Gastrocnemius medialis (tissue), 4 donors: ENCODE data around the gene LMNB1. TPM values are rescaled to one million over a fixed set of nuclear protein-coding genes. Genes with fewer than 3 reads are reported as not detected.
"Not testable (repeated sequence)": the region's sequence is repeated elsewhere in the genome, so short reads cannot be mapped to it uniquely, and the experiment has no call there.

Source experiments
- ATAC-seq, 2 donors: fragments of 150-250 bp; one replicate each; pipeline ENCODE4 v1.9.1; 2016
- DNase-seq, 2 donors: peaks; one replicate each; pipeline ENCODE4 v3.0.0-alpha.2; 2019
- H3K27ac ChIP-seq, 4 donors: fragments of 200-600 bp; sonication (generic); 1 replicate in 1 of 4; 2 replicates in 3 of 4; pipeline ENCODE4 v1.5.1; 2016 to 2018; ENCODE audit warnings: mild to moderate bottlenecking in 2 of 4, moderate library complexity in 1 of 4
- H3K27me3 ChIP-seq, 3 donors: fragments of 200-600 bp; sonication (generic) in 2 of 3; 1 replicate in 1 of 3; 2 replicates in 2 of 3; pipeline versions ENCODE4 v1.5.1 to v1.6.0; 2016 to 2019; ENCODE audit warnings: mild to moderate bottlenecking in 1 of 3, moderate library complexity in 1 of 3
- H3K36me3 ChIP-seq, 2 donors: fragments of 200-600 bp; sonication (generic) in 1 of 2; one replicate each; pipeline ENCODE4 v1.5.1; 2017 to 2018
- H3K4me1 ChIP-seq, 2 donors: fragments of 200-600 bp; sonication (generic) in 1 of 2; one replicate each; pipeline ENCODE4 v1.5.1; 2016 to 2017; ENCODE audit warnings: mild to moderate bottlenecking in 2 of 2
- H3K4me3 ChIP-seq, 4 donors: fragments of 200-600 bp; sonication (generic) in 3 of 4; 1 replicate in 1 of 4; 2 replicates in 3 of 4; pipeline ENCODE4 v1.5.1; 2016 to 2019; ENCODE audit warnings: mild to moderate bottlenecking in 2 of 4
- H3K9me3 ChIP-seq, 3 donors: fragments of 200-600 bp; sonication (generic) in 2 of 3; 1 replicate in 1 of 3; 2 replicates in 2 of 3; pipeline ENCODE4 v1.5.1; 2016 to 2019
- CTCF ChIP-seq, 5 experiments: fragments of 450-650 bp in 3 of 5; fragments of 200-600 bp in 2 of 5; sonication (generic) in 2 of 5; IDR thresholded peaks in 4 of 5; conservative IDR thresholded peaks in 1 of 5; 1 replicate in 4 of 5; 2 replicates in 1 of 5; pipeline ENCODE4 v1.5.1; 2016 to 2019; ENCODE audit warnings: antibody characterized with exemption in 5 of 5, mild to moderate bottlenecking in 3 of 5, moderate library complexity in 3 of 5
- POLR2A ChIP-seq, 2 donors: fragments of 450-650 bp; IDR thresholded peaks; one replicate each; pipeline ENCODE4 v1.6.1; 2017; ENCODE audit warnings: antibody characterized with exemption in 2 of 2, mild to moderate bottlenecking in 2 of 2, moderate library complexity in 2 of 2
- in situ Hi-C, 4 donors: fragments of 200-750 bp; cut with MboI; loops; one replicate each; pipeline versions ENCODE4 v1.15.0 to v1.8.0; 2017; ENCODE audit warnings: low sequenced_read_pairs in 4 of 4
- intact Hi-C: fragments of 100-400 bp; cut with DNase I; formaldehyde crosslinking; loops from one replicate; pipeline ENCODE4 v1.15.1; 2023; ENCODE audit warnings: low total_unique reads
- total RNA-seq, 4 donors: library from RNA; depleted of rRNA; stranded (reverse); fragments of >200 nt; gene quantifications; one replicate each; pipeline versions ENCODE4 v1.1.0 to v1.2.3, GENCODE V29; 2016

The LMNB1 gene
- total RNA-seq, 4 donors from 2014 or later = 0.51 to 4.1 (median 2.4) TPM; not detected in 1

DNA sequence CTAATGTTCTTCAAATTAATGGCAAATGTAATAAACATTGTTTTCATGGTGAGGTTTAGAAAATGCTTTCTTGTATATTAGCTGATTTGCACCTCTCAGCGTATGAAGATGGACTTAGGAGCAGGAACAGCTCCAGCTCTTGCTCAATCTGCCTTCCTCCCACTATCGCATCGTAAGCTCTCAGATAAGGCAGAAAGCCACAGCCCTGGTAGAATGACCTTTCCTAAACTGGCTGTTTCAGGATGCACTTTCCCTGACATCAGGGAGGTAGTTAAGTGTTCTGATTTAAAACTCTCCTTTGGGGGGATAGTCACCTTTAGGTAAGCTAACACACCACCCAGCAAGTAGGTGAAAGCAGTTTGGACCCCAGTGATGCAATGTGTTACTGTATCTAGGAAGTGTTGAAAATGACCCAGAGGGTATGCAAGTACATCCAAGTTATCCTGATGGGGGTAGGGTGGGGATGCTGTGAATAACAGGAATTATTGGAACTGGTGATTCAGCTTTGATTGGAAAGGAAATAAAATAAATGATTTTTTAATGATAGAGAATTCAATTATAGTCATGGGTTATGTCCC lies 72.3 kb downstream of the LMNB1 start:
- H3K4me3 ChIP-seq = no peak overlapping the region
- H3K9me3 ChIP-seq = no peaks in the 10 kb centered on the region
- ATAC-seq = no peak
- peaks cover 0 to 6% (median 0%) of the 10 kb centered on the region in 3 donors for H3K27me3 ChIP-seq
- H3K4me1 ChIP-seq = peaks cover 9 to 24% of the 10 kb centered on the region in 2 donors
- TF ChIP-seq POLR2A (IDR thresholded peaks at IDR 0.05) = no peak
- no peak for TF ChIP-seq CTCF (IDR thresholded peaks at IDR 0.05 in 4 of 5, conservative IDR thresholded peaks at IDR 0.05 in 1 of 5)
- H3K27ac ChIP-seq = no peak overlapping the region
- DNase-seq = no peak
- in situ Hi-C loops (loop anchor here in 1 of 4 donors (25.0 kb wide), 1 partner anchor 463 kb away; no protein-coding TSS in a partner anchor), intact Hi-C loops (no loop called here)
- H3K36me3 ChIP-seq = no peaks in the 10 kb centered on the region

DNA sequence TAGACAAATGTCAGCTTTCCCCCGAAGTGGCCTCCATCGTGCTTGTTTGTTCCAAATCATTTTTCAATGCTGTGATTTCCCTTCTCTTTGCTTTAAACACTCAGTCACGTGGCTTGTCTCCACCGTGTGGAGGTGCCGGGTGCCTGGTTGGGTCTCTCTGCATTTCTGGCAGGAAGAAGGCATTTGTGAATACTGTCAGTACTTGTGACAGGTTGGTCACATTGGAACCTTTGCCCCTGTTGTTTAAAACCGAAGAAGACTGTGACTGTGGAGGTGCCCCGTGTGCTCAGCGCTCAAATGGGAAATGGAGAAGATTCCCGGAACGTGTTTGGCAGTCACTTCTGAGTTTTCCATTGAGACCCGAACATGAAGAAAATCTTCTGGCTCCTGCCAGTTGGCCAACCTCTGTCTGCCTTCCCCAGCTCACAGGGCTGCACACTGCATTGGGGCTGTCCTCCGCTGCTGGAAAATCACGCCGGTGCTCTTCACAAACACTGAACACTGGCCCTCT lies 74.6 kb downstream of the LMNB1 start:
- intact Hi-C loops (no loop called here), in situ Hi-C loops (loop anchor here in 1 of 4 donors (25.0 kb wide), 1 partner anchor 186 kb away; the partner anchor contains the start of gene MARCHF3)
- peak overlapping the region in 3 of 4 donors; percentile 16 to 42 (median 18) for H3K4me3 ChIP-seq
- no peak for TF ChIP-seq POLR2A (IDR thresholded peaks at IDR 0.05)
- TF ChIP-seq CTCF (IDR thresholded peaks at IDR 0.05 in 4 of 5, conservative IDR thresholded peaks at IDR 0.05 in 1 of 5) = no peak
- no peaks in the 10 kb centered on the region for H3K36me3 ChIP-seq
- no peak for DNase-seq
- peak overlapping the region; percentile 27 to 66 (median 56) for H3K27ac ChIP-seq
- ATAC-seq = peak; percentile 19 to 20
- no peaks in the 10 kb centered on the region for H3K9me3 ChIP-seq
- peaks cover 9 to 17% of the 10 kb centered on the region in 2 donors for H3K4me1 ChIP-seq
- peaks cover 0 to 11% (median 0%) of the 10 kb centered on the region in 3 donors for H3K27me3 ChIP-seq

DNA sequence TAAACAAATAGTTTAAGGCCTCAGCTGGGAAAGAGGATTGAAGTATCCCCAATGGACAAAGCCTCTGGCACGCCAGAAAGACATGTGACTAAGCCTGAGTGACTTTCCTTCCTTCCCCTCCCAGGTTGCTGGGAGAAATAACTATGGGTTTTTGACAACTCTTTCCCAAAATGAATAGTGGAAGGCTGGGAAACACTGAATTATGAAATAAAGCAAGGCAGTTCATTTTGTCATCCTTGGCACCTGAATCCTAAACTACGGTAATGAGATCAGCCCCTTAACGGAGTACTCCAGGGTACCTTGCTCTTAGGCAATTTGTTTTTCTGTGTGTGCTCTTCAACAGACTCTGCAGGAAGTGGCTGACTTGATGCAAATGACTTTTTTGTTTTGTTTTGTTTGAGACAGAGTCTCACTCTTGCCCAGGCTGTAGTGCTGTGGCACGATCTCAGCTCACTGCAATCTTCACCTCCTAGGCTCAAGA lies 75.2 kb downstream of the LMNB1 start:
- ATAC-seq (peak; percentile 67 to 80), DNase-seq (no peak)
- no peaks in the 10 kb centered on the region for H3K9me3 ChIP-seq
- peak overlapping the region in 3 of 4 donors; percentile 16 to 42 (median 18) for H3K4me3 ChIP-seq
- intact Hi-C loops = no loop called here
- no peaks in the 10 kb centered on the region for H3K36me3 ChIP-seq
- H3K27me3 ChIP-seq = peaks cover 0 to 11% (median 0%) of the 10 kb centered on the region in 3 donors
- in situ Hi-C loops = loop anchor here in 1 of 4 donors (25.0 kb wide), 1 partner anchor 185 kb away; the partner anchor contains the start of gene MARCHF3
- peaks cover 9 to 16% of the 10 kb centered on the region in 2 donors for H3K4me1 ChIP-seq
- H3K27ac ChIP-seq = peak overlapping the region; percentile 27 to 66 (median 56)
- no peak for TF ChIP-seq POLR2A (IDR thresholded peaks at IDR 0.05)
- TF ChIP-seq CTCF (IDR thresholded peaks at IDR 0.05 in 4 of 5, conservative IDR thresholded peaks at IDR 0.05 in 1 of 5) = no peak

DNA sequence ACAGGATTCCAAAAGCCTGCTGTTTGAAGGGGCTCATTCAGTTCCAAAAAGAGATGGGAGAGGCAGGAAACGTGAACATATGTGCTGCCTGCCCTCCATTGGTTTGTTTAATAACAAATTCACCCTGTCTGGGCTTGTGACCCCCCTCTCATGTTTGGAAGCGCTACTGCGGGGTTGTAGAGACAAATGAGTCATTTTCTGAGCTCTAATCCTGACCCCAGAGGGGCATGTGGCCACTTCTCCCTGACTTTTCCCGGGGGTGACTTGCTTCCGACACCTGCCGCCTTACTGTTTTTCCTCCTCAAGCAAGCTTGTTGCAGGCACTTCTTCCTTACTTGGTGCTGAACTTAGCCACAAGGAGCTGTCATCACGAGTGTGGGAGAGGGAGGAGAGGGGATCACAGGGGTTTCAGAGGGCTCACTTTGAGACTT lies 75.9 kb downstream of the LMNB1 start:
- Histone ChIP-seq H3K27me3 (peaks cover 0 to 8% (median 0%) of the 10 kb centered on the region in 3 donors), H3K4me3 (no peak overlapping the region), H3K36me3 (no peaks in the 10 kb centered on the region), H3K4me1 (peaks cover 9 to 21% of the 10 kb centered on the region in 2 donors), H3K9me3 (no peaks in the 10 kb centered on the region), H3K27ac (peak overlapping the region in 2 of 4 donors; percentile 47 to 66)
- ATAC-seq (no peak), DNase-seq (no peak)
- TF ChIP-seq POLR2A (IDR thresholded peaks at IDR 0.05) (no peak), CTCF (IDR thresholded peaks at IDR 0.05 in 4 of 5, conservative IDR thresholded peaks at IDR 0.05 in 1 of 5) (no peak)
- in situ Hi-C loops = loop anchor here in 1 of 4 donors (25.0 kb wide), 1 partner anchor 184 kb away; the partner anchor contains the start of gene MARCHF3
- intact Hi-C loops = no loop called here

DNA sequence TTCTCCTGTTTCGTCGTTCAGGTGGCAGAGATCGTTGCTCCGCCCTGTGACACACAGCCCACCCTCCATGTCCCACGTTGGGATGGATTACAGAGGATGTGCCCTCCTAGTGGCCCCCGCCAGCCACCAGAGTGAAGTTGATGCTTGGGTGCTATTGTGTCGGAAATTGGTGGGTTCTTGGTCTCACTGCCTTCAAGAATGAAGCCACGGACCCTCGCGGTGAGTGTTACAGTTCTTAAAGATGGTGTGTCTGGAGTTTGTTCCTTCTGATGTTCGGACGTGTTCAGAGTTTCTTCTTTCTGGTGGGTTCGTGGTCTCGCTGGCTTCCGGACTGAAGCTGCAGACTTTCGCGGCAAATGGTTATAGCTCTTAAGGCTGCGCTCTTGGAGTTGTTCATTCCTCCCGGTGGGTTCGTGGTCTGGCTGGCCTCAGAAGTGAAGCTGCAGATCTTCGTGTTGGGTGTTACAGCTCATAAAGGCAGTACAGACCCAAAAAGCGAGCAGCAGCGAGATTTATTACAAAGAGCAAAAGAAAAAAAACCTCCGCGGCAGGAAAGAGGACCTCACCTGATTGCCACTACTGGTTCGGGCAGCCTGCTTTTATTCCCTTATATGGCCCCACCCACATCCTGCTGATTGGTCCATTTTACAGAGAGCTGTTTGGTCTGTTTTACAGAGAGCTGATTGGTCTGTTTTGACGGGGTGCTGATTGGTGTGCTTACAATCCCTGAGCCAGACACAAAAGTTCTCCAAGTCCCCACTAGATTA lies 76.8 kb downstream of the LMNB1 start:
- peaks cover 9 to 22% of the 10 kb centered on the region in 2 donors for H3K4me1 ChIP-seq
- H3K27me3 ChIP-seq, H3K36me3 ChIP-seq, ATAC-seq, intact Hi-C loops, DNase-seq, H3K4me3 ChIP-seq, H3K27ac ChIP-seq, H3K9me3 ChIP-seq: not testable (repeated sequence)
- in situ Hi-C loops = loop anchor here in 1 of 4 donors (25.0 kb wide), 1 partner anchor 184 kb away; the partner anchor contains the start of gene MARCHF3
